Measurements from ENCODE around the gene TNFRSF12A.

The TNFRSF12A gene

DNA sequence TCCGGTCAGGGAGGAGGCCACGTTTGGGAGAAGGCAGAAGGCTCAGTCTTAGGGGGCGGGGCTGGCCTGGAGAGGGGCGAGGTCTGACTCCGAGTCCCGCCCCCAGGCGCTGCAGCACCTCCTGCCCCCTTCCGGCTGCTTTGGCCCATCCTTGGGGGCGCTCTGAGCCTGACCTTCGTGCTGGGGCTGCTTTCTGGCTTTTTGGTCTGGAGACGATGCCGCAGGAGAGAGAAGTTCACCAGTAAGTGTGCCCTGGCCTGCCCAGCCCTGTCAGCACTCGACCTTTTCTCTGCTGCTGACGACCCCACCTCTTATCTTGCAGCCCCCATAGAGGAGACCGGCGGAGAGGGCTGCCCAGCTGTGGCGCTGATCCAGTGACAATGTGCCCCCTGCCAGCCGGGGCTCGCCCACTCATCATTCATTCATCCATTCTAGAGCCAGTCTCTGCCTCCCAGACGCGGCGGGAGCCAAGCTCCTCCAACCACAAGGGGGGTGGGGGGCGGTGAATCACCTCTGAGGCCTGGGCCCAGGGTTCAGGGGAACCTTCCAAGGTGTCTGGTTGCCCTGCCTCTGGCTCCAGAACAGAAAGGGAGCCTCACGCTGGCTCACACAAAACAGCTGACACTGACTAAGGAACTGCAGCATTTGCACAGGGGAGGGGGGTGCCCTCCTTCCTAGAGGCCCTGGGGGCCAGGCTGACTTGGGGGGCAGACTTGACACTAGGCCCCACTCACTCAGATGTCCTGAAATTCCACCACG lies 1.5 kb downstream of the TNFRSF12A start (continued):
- TF ChIP-seq ZNF394 (tag by site-specific recombination; IDR thresholded peaks at IDR 0.05; ENCODE audit: borderline replicate concordance) (peak; percentile 22; the same call in 1 of the 2 replicates), ZNF600 (tag by site-specific recombination; IDR thresholded peaks at IDR 0.05) (peak; percentile 95), ZBTB20 (tag by site-specific recombination; IDR thresholded peaks at IDR 0.05) (peak; percentile 12; the same call in 1 of the 2 replicates), KLF9 (tag by site-specific recombination; IDR thresholded peaks at IDR 0.05; ENCODE audit: low read depth) (peak; percentile 91), KLF8 (tag by site-specific recombination; IDR thresholded peaks at IDR 0.05) (peak; percentile 7; the same call in 1 of the 2 replicates), ZBTB17 (tag by site-specific recombination; IDR thresholded peaks at IDR 0.05) (peak; percentile 48), ZNF433 (tag by site-specific recombination; IDR thresholded peaks at IDR 0.05; ENCODE audit: low read depth) (no peak), KLF1 (tag by site-specific recombination; IDR thresholded peaks at IDR 0.05) (no peak), ZNF169 (tag by site-specific recombination; IDR thresholded peaks at IDR 0.05) (peak; percentile 35; the same call in 1 of the 2 replicates), ZEB2 (tag by site-specific recombination; IDR thresholded peaks at IDR 0.05) (peak; percentile 45), ZNF610 (tag by site-specific recombination; IDR thresholded peaks at IDR 0.05; ENCODE audit: borderline replicate concordance) (0 out of 2 replicates have a peak, but pooled peaks have one; percentile 19), ZNF426 (tag by site-specific recombination; IDR thresholded peaks at IDR 0.05) (no peak), ZNF624 (tag by site-specific recombination; IDR thresholded peaks at IDR 0.05) (no peak), OVOL3 (tag by site-specific recombination; IDR thresholded peaks at IDR 0.05) (no peak), ZBTB21 (tag by site-specific recombination; IDR thresholded peaks at IDR 0.05) (0 out of 2 replicates have a peak, but pooled peaks have one; percentile 32), HOXC10 (CRISPR knock-in tag; IDR thresholded peaks at IDR 0.05) (no peak), ZNF791 (tag by site-specific recombination; IDR thresholded peaks at IDR 0.05) (no peak), ZIC2 (tag by site-specific recombination; IDR thresholded peaks at IDR 0.05) (peak; percentile 89), ZSCAN30 (tag by site-specific recombination; IDR thresholded peaks at IDR 0.05) (peak; percentile 35; the same call in 1 of the 2 replicates), ZFP69B (tag by site-specific recombination; IDR thresholded peaks at IDR 0.05) (peak; percentile 69; the same call in 1 of the 2 replicates), ZNF10 (tag by site-specific recombination; IDR thresholded peaks at IDR 0.05) (0 out of 2 replicates have a peak, but pooled peaks have one; percentile 14), ZNF2 (tag by site-specific recombination; IDR thresholded peaks at IDR 0.05) (peak; percentile 17), BCL11A (tag by site-specific recombination; IDR thresholded peaks at IDR 0.05; ENCODE audit: low read depth) (0 out of 2 replicates have a peak, but pooled peaks have one; percentile 26), ZFHX2 (tag by site-specific recombination; conservative IDR thresholded peaks at IDR 0.05) (peak; percentile 85), ZBTB8A (tag by site-specific recombination; IDR thresholded peaks at IDR 0.05) (no peak)
- TF ChIP-seq, protein P1, sequence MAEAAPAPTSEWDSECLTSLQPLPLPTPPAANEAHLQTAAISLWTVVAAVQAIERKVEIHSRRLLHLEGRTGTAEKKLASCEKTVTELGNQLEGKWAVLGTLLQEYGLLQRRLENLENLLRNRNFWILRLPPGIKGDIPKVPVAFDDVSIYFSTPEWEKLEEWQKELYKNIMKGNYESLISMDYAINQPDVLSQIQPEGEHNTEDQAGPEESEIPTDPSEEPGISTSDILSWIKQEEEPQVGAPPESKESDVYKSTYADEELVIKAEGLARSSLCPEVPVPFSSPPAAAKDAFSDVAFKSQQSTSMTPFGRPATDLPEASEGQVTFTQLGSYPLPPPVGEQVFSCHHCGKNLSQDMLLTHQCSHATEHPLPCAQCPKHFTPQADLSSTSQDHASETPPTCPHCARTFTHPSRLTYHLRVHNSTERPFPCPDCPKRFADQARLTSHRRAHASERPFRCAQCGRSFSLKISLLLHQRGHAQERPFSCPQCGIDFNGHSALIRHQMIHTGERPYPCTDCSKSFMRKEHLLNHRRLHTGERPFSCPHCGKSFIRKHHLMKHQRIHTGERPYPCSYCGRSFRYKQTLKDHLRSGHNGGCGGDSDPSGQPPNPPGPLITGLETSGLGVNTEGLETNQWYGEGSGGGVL (tag by site-specific recombination; IDR thresholded peaks at IDR 0.05), result peak; percentile 88
- TF ChIP-seq, protein P2, sequence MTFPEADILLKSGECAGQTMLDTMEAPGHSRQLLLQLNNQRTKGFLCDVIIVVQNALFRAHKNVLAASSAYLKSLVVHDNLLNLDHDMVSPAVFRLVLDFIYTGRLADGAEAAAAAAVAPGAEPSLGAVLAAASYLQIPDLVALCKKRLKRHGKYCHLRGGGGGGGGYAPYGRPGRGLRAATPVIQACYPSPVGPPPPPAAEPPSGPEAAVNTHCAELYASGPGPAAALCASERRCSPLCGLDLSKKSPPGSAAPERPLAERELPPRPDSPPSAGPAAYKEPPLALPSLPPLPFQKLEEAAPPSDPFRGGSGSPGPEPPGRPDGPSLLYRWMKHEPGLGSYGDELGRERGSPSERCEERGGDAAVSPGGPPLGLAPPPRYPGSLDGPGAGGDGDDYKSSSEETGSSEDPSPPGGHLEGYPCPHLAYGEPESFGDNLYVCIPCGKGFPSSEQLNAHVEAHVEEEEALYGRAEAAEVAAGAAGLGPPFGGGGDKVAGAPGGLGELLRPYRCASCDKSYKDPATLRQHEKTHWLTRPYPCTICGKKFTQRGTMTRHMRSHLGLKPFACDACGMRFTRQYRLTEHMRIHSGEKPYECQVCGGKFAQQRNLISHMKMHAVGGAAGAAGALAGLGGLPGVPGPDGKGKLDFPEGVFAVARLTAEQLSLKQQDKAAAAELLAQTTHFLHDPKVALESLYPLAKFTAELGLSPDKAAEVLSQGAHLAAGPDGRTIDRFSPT (tag by site-specific recombination; IDR thresholded peaks at IDR 0.05), result peak; percentile 91
- TF ChIP-seq, protein P3, sequence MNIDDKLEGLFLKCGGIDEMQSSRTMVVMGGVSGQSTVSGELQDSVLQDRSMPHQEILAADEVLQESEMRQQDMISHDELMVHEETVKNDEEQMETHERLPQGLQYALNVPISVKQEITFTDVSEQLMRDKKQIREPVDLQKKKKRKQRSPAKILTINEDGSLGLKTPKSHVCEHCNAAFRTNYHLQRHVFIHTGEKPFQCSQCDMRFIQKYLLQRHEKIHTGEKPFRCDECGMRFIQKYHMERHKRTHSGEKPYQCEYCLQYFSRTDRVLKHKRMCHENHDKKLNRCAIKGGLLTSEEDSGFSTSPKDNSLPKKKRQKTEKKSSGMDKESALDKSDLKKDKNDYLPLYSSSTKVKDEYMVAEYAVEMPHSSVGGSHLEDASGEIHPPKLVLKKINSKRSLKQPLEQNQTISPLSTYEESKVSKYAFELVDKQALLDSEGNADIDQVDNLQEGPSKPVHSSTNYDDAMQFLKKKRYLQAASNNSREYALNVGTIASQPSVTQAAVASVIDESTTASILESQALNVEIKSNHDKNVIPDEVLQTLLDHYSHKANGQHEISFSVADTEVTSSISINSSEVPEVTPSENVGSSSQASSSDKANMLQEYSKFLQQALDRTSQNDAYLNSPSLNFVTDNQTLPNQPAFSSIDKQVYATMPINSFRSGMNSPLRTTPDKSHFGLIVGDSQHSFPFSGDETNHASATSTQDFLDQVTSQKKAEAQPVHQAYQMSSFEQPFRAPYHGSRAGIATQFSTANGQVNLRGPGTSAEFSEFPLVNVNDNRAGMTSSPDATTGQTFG (tag by site-specific recombination; IDR thresholded peaks at IDR 0.05; ENCODE audit: borderline replicate concordance), result no peak
- TF ChIP-seq, protein P4, sequence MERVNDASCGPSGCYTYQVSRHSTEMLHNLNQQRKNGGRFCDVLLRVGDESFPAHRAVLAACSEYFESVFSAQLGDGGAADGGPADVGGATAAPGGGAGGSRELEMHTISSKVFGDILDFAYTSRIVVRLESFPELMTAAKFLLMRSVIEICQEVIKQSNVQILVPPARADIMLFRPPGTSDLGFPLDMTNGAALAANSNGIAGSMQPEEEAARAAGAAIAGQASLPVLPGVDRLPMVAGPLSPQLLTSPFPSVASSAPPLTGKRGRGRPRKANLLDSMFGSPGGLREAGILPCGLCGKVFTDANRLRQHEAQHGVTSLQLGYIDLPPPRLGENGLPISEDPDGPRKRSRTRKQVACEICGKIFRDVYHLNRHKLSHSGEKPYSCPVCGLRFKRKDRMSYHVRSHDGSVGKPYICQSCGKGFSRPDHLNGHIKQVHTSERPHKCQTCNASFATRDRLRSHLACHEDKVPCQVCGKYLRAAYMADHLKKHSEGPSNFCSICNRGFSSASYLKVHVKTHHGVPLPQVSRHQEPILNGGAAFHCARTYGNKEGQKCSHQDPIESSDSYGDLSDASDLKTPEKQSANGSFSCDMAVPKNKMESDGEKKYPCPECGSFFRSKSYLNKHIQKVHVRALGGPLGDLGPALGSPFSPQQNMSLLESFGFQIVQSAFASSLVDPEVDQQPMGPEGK (tag by site-specific recombination; IDR thresholded peaks at IDR 0.05), result peak; percentile 73
- TF ChIP-seq, protein P5, sequence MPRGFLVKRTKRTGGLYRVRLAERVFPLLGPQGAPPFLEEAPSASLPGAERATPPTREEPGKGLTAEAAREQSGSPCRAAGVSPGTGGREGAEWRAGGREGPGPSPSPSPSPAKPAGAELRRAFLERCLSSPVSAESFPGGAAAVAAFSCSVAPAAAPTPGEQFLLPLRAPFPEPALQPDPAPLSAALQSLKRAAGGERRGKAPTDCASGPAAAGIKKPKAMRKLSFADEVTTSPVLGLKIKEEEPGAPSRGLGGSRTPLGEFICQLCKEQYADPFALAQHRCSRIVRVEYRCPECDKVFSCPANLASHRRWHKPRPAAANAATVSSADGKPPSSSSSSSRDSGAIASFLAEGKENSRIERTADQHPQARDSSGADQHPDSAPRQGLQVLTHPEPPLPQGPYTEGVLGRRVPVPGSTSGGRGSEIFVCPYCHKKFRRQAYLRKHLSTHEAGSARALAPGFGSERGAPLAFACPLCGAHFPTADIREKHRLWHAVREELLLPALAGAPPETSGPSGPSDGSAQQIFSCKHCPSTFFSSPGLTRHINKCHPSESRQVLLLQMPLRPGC (tag by site-specific recombination; IDR thresholded peaks at IDR 0.05), result 0 out of 2 replicates have a peak, but pooled peaks have one; percentile 31
